Measurements from ENCODE around the gene MACROD2.

Gene MACROD2

DNA sequence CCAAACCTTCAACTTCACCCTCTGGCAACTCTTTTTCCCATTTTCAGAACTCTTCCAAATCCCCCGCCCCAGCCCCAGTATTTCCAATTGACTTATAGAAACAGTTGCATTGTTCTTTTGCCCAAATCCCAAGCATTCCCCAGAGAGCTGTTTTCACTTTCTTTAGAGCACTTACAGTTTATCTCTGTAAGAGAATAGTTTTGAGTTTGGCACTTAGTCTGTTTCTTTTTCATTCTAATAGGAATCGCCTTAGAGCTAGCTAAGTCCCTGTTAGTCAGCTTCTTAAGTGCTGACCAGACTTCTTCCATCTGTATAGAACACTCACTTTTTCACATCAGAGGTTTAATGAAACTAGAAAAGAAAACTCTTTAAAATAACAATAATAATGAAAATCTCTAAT lies 716.3 kb downstream of the MACROD2 start:
- TF ChIP-seq, protein P1, sequence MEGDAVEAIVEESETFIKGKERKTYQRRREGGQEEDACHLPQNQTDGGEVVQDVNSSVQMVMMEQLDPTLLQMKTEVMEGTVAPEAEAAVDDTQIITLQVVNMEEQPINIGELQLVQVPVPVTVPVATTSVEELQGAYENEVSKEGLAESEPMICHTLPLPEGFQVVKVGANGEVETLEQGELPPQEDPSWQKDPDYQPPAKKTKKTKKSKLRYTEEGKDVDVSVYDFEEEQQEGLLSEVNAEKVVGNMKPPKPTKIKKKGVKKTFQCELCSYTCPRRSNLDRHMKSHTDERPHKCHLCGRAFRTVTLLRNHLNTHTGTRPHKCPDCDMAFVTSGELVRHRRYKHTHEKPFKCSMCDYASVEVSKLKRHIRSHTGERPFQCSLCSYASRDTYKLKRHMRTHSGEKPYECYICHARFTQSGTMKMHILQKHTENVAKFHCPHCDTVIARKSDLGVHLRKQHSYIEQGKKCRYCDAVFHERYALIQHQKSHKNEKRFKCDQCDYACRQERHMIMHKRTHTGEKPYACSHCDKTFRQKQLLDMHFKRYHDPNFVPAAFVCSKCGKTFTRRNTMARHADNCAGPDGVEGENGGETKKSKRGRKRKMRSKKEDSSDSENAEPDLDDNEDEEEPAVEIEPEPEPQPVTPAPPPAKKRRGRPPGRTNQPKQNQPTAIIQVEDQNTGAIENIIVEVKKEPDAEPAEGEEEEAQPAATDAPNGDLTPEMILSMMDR (IDR thresholded peaks at IDR 0.05; ENCODE audit: low read depth, low read length, missing control alignments): no peak
- H3K4me3 ChIP-seq (replicated peaks; ENCODE audit: low read depth, low read length): no peak overlapping the region
- DNase-seq (ENCODE audit: extremely low read depth, low read depth): no peak

DNA sequence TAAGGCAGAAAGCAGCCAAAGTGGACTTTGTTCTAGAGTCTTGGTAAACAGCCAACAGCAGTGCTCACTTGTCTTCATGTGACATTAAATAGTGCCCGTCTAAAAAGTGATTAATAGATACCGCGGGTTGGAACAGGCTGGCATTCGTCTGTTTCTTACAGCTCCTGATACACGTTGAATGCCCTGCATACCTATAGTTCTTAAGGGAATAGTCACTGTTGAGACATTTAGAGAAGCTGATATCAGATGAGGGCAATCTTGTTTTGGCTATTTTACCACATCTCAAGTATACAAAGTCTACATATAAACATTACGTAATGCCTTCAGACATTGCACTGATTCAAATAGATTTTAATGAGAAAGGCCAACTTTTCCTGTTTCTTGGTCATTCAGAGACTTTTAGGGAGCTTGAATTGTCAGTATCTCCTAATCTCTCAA lies 717.0 kb downstream of the MACROD2 start:
- TF ChIP-seq, protein P1 (IDR thresholded peaks at IDR 0.05; ENCODE audit: low read depth, low read length, missing control alignments): no peak
- no peak for DNase-seq (ENCODE audit: extremely low read depth, low read depth)

GRCh38 chr20:14715400-14715799 lies 720.1 kb downstream of the MACROD2 start:
- TF ChIP-seq, protein P1 (IDR thresholded peaks at IDR 0.05; ENCODE audit: low read depth, low read length, missing control alignments): no peak
- DNase-seq (ENCODE audit: extremely low read depth, low read depth): no peak
- no peak overlapping the region for H3K4me3 ChIP-seq (replicated peaks; ENCODE audit: low read depth, low read length)

More for the DNA sequence above, 717.0 kb downstream of the MACROD2 start:
- no peak overlapping the region for H3K4me3 ChIP-seq (replicated peaks; ENCODE audit: low read depth, low read length)

- no peak overlapping the region for H3K4me3 ChIP-seq (replicated peaks; ENCODE audit: low read depth, low read length)
- DNase-seq (ENCODE audit: extremely low read depth, low read depth): no peak
- TF ChIP-seq, protein P1 (IDR thresholded peaks at IDR 0.05; ENCODE audit: low read depth, low read length, missing control alignments): no peak
Observed at GRCh38 chr20:14716351-14716801, 721.1 kb downstream of the MACROD2 start.

DNA sequence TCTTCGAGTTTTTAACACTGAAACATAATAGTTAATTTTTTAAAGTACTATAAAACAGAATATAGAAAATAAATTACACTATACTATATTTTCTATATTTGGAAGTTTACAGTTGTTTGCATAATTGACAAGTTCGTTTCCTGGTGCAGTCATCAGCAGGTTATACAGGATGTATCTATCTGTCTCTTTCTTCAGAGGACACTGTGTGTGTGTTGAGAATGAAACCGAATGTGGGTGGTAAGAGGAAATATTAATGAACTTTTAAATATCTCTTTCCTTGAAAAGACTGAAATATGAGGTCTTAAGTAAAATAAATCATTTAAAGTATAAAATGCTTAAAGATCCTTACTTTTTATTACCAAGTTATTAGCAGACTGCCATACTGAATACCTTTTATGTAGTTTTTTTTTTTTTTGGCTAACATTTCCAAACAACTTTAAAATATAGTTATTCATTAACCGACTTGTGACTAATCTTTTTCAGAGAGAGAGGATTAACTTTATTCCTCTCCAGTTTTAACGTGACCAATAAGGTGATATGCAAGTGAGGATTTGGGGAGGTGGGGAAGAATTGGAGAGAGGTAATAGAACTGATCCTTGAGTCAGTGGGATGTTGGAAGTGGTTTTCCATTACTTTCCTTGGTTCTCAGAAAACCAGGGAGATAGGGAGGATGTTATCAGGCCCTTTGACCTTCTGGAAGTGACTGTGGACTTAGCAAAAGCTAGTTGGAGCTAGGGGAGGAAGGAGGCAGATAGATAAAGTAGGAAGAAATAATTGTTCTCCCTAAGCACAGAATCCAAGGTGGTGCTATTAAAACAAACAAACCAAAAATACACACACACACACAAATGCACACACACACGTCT lies 722.1 kb downstream of the MACROD2 start:
- DNase-seq (ENCODE audit: extremely low read depth, low read depth): no peak
- TF ChIP-seq, protein P1 (IDR thresholded peaks at IDR 0.05; ENCODE audit: low read depth, low read length, missing control alignments): no peak
- H3K4me3 ChIP-seq (replicated peaks; ENCODE audit: low read depth, low read length): no peak overlapping the region

- DNase-seq (ENCODE audit: extremely low read depth, low read depth): no peak
- no peak overlapping the region for H3K4me3 ChIP-seq (replicated peaks; ENCODE audit: low read depth, low read length)
- TF ChIP-seq, protein P1 (IDR thresholded peaks at IDR 0.05; ENCODE audit: low read depth, low read length, missing control alignments): no peak
Observed at GRCh38 chr20:14720251-14720650, 724.9 kb downstream of the MACROD2 start.

Measured in HFF-Myc (cell line).